ENCODE results near the gene KIF26B. TPM values are rescaled to one million over a fixed set of nuclear protein-coding genes. Genes with fewer than 3 reads are reported as not detected.

KIF26B gene
- total RNA-seq, 1 donor from 2014 or later, result 1.1 TPM

DNA sequence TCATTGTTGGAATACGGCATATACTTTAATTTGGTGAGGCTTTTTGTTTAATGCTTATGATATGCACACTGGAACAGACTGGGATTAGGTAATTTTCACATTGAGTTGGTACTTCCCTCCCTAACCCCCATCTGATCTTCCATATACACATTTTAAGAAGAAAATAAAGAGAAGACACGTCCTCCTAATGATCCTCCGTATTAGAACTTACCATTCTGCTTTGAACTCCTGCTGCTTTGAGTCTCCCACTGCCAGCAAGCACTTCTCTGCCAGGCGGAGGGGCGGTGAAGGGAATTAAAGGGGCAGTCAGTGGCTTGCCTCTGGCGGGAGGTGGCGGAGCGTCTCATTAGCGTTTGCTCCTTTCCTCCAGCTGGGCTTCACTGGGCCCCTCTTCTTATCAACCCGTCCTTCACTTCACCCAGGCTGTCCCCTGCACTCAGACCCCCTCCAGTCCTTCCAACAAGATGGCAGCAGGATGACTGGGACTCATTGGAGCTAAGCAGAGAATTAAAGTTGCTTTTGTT is 433.4 kb downstream of the KIF26B start:
- intact Hi-C loops (cut with DNase I), result no loop called here
- DNase-seq (ENCODE audit: low spot score), result no peak

DNA sequence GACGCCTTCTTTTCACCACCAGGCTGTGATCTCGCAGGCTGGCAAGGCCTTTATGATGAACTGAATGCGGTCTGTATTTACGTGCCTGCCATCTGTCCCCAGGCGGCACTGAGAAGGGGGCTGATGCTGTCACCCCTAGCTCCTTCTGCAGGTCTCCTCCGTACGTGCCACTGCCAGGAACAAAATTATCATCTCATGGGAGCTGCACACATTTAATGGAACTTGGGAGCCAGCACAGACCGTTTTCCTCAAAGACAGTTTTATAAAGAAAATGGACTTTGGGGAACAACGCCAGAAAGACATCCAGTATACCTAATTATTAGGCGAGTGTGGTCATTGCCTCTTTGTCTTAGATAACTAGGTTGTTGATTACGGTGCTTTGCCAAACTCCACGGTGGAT is 434.5 kb downstream of the KIF26B start:
- intact Hi-C loops (cut with DNase I), result no loop called here
- no peak for DNase-seq (ENCODE audit: low spot score)

DNA sequence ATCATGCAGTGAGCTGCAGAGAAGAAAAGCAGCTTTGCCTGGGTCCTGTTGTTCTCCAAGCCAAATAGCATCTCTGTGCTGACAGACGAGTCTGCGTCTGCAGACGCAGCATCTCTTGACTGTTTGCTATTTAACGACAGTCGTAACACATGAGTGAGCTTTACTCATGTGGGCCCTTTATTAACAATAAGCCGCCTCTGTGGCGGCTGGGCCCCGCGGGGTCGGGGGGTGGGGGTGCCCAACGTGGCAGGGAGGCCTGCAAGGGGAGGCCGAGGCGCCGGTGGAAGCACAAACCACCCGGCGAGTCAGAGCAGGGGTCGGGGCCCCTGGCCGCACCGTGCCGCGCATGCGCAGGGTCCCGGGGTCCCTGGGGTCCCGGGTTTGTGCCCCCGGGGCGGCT is 435.1 kb downstream of the KIF26B start:
- DNase-seq (ENCODE audit: low spot score), result no peak
- intact Hi-C loops (cut with DNase I), result no loop called here

DNA sequence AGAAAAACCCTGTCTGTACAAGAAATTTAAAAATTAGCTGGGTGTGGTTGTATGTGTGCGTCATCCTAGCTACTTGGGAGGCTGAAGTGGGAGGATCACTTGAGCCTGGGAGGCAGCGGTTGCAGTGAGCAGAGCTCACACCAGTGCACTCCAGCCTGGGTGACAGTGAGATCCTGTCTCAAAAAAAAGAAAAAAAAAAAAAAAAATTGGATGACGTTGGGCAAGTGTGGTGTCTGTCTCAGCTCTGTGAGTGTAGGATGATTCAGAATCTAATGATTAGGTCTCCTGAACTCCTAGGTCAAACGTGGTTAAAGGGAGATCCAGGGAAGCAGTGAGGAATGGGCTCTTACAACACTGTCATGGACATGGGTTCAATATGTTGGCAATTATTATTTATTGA is 435.9 kb downstream of the KIF26B start:
- DNase-seq (ENCODE audit: low spot score), result no peak
- intact Hi-C loops (cut with DNase I), result no loop called here

DNA sequence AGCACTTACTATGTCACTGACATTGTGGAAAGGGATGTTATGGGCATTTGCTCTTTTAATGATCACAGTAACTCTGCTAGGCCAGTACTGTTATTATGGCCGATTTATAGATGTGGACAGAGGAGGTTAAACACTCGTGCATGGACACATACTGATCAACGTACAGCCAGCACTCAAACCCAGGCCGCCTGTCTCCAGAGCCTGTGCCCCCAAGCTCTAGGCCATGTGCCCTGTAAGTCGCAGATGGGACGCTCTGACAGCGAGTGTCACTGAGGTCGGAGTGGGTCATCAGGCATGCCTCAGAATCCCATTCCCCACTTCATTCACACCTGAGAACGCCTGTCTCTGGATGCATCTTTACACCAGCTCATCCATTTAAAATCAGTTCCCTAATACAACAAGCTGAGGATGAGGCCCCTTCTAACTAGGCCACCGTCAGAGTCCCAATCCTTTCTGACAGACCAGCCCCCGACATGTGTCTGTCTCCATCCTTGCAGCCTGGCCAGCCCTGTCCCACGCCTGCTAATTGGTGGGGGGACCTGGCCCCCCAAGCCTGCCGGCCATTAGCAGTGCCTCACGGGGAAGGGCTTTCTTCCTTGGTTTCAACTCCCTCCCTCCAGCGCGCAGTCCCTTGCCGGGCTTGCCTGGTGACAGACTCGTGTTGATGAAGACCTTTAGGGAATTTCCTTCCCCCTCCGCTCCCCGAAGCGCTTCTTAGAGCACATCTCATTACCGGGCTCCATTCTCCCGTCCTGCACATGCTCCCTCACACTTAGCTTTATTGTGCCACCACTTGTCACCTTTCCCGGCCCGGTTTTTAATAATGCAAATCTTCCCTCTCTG is 436.8 kb downstream of the KIF26B start:
- intact Hi-C loops (cut with DNase I), result no loop called here
- no peak for DNase-seq (ENCODE audit: low spot score)

DNA sequence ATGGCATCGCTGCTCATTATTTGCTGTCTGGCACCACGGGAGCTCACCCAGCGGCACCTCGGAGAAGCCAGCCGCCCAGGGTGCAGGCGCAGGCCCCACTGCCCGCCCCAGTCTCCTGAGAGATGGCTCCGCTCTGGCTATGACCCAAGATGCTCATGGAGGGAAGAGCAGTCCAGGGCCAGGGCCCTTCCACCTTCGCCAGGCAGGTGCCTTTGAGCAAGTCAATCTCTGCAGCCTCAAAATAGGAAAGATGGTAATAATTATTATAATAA is 437.3 kb downstream of the KIF26B start:
- intact Hi-C loops (cut with DNase I), result no loop called here
- DNase-seq (ENCODE audit: low spot score), result no peak

DNA sequence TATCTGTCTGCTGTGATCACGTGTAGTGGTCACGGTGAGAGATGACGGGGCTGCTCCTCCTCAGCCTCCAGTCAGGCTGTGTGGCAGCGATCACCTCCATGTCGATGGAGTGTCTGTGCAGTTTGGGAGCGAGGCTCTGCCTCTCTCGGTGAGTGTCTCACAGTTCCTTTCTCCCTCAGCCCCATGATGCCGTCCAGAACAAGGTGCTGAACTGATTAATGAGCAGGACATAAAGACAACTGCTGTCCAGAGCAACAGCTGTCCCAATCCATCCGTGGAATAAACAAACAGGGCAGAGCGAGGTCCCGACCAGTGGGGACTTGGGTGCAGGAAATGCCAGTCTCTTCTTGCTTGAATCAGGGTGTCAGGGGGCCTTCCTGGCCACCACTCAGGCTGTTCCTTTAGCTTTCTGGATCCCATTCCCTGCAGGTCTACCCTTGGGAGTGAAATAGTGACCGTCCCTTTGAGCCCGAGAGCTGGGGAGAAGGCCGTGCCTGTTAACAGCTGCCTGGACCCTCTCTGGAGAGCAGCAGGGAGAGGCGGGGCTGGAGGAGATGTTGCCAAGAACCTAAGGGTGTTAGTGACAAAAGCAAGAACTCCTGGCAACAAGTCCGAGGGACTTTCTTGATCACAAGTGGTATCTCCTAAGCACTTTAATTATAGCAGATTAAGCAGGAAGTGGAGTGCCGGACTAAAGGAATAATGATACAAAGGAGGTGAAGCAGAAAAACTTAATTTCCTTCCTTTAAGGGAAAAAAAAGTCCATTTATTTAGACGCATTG is 443.9 kb downstream of the KIF26B start:
- DNase-seq (ENCODE audit: low spot score), result no peak

DNA sequence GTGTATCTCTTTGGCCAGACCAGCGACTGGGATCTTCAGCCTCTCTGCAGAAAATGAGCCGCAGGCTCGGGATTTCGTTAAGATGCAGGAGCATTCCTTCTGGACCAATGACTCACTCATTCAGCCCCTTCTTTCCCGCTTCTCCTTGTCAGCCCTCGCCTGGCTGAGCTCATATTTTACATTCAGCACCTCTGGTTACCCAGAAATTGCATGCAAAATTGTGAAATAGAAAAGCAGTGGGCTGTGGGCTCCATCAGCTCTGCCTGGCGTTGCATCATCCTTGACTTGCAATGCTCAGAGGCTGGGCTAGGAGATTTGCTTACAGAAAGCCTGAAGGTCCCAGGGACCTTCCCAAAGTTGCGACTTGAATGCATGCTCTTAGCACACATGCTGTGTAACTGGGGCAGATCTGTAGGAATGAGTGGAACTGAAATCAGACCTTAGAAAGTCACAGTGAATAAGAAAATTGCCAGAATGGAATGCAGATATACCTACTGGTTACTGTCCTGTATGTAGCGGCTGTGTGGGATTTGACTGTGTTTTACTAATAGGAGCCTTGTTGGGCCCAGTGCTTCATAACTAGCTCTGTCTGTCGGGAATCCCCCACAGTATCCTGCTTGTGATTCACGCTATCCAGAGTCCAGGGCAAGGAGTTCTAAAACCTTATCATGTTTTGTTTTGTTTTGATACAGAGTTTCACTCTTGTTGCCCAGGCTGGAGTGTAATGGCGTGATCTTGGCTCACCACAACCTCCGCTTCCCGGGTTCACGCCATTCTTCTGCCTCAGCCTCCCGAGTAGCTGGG is 444.8 kb downstream of the KIF26B start:
- DNase-seq (ENCODE audit: low spot score), result no peak
- intact Hi-C loops (cut with DNase I), result loop anchor here (5.0 kb wide), 1 partner anchor 398 kb away; no protein-coding TSS in a partner anchor

More for the DNA sequence above, 443.9 kb downstream of the KIF26B start:
- intact Hi-C loops (cut with DNase I), result no loop called here

DNA sequence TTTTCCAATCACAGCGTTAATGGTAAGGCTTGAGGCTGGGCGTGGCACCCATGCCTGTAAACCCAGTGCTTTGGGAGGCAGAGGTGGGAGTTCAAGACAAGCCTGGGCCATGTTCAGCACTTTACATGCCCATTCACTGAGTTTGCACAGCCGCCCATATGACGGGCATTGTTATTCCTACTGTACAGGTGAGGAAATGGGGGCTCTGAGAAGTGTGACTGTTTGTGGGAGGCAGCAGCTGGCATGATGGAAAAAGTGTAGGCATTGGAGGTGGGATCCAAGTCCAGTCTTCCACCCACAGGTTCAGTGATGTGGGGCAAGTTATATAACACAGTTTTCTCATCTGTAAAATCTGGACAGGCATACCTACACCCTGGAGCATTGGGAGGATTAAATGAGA is 445.9 kb downstream of the KIF26B start:
- no peak for DNase-seq (ENCODE audit: low spot score)
- intact Hi-C loops (cut with DNase I), result loop anchor here (5.0 kb wide), 1 partner anchor 397 kb away; no protein-coding TSS in a partner anchor

DNA sequence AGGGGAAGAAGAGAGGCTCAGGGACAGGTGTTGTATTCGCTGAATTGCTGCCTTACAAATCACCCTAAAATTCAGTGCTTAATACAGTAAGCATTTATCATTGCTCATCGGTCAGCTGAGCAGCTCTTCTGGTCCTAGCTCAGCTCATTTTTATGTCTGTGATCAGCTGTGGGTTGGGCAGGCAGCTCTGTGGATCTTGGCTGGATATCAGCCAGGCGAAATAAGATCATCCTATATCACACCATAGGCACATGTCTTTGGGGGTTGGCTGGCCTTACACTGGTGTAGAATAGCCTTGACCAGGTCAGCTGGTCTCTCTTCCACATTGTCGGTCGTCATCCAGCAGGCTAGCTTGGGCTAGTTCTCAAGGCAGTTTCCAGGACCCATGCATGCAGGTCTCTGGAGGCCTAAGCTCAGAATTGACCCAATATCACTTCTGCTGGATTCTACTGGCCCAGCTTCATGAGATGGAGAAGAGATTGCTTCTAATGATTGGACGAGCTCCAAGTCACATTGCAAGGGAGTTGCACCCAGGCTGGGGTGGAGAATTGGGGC is 448.6 kb downstream of the KIF26B start:
- intact Hi-C loops (cut with DNase I), result loop anchor here (5.0 kb wide), 1 partner anchor 394 kb away; no protein-coding TSS in a partner anchor
- no peak for DNase-seq (ENCODE audit: low spot score)

DNA sequence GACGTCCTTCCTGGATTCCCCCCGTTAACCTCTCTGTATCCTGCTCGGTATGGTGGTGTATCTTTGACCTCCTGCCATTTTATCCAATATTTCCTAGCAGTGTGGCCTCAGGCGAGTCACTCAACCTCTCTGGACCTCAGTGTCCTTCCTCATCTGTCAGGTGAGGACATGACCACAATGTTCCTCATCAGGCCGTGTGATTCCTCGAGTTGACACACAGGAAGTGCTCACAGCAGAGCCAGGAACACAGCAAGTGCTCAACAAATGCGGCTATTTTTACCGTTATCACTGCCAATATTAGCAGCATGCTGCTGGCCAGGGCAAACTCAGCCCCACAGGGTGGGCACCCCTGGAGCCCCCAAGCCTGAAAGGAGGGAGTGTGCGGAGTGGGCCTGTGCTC is 450.2 kb downstream of the KIF26B start:
- DNase-seq (ENCODE audit: low spot score), result no peak
- intact Hi-C loops (cut with DNase I), result loop anchor here (5.0 kb wide), 1 partner anchor 392 kb away; no protein-coding TSS in a partner anchor

DNA sequence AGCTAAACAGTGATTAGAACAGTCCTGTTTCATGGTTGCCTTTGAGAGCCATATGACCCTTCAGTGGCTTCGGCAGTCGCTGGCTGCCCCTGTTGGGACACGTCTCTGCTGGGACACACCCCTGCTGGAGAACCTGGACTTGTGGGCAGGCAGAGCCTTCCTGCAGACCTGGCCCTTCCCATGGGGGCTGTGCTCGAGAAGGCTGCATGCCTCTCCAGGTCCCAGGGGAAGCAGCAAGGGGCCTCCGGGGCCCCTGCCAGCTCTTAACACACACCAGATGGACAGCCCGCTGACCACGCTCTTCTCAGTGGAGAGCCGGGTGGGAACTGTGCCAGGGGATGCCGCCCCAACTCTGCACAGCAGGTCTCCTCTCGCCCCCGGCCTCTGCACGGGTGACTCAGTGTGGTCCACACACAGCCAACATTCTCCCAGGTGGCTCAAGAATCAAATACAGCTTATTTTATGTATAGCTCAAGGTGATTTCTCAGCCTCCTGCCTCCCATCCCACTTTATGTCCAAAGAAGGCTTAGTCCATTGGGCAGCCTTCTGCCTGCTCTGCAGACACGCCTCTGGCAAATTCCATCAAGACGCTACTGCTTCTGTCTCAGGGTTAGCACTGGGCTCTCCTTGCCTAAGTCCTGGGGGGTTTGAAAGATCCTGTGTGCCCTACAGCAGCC is 450.8 kb downstream of the KIF26B start:
- intact Hi-C loops (cut with DNase I), result no loop called here
- DNase-seq (ENCODE audit: low spot score), result no peak

DNA sequence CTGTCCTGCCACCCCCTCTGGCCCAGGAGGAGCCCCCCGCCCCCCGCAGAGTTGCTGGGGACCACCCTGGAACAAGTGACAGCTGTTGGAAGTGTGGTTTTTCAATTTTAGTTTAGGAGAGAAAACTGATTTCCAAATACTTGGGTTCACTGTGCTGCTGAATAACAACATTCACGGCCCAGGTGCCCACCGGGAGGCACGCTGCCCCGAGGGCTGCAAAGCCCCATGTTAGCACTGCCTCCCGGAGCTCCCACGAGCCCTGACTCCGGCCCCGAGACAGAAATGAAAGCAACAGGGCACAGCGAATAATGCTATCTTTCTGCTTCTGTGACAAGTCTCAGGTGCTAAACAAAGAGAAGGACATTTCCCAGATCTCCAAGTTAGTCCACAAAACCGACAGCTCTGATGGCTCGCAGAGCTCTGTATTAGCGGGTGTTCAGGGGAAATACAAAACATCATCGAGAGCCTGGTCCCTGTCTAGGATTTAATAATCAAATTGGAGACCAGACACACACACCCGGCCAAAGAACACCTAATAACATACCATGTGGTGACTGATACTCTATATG is 451.5 kb downstream of the KIF26B start:
- DNase-seq (ENCODE audit: low spot score), result no peak
- intact Hi-C loops (cut with DNase I), result no loop called here

DNA sequence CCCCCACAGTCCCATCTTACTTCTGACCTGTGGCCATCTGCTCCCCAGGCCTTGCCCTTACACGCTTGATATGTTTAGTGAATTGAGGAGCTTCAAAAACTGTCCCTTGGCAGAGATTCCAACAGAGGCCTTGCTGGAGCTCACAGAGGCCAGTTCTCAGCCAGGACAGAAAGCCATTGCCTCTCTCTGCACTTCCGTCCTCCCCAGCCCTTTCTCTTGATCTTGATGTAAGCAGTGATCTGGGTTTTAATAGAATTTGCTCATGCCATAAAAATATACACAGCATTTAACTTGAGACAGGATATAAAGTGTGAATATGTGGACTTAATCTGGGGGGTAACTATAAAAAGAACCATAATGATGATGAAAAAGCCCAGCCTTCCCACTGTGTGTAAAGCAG is 453.5 kb downstream of the KIF26B start:
- intact Hi-C loops (cut with DNase I), result no loop called here
- no peak for DNase-seq (ENCODE audit: low spot score)

DNA sequence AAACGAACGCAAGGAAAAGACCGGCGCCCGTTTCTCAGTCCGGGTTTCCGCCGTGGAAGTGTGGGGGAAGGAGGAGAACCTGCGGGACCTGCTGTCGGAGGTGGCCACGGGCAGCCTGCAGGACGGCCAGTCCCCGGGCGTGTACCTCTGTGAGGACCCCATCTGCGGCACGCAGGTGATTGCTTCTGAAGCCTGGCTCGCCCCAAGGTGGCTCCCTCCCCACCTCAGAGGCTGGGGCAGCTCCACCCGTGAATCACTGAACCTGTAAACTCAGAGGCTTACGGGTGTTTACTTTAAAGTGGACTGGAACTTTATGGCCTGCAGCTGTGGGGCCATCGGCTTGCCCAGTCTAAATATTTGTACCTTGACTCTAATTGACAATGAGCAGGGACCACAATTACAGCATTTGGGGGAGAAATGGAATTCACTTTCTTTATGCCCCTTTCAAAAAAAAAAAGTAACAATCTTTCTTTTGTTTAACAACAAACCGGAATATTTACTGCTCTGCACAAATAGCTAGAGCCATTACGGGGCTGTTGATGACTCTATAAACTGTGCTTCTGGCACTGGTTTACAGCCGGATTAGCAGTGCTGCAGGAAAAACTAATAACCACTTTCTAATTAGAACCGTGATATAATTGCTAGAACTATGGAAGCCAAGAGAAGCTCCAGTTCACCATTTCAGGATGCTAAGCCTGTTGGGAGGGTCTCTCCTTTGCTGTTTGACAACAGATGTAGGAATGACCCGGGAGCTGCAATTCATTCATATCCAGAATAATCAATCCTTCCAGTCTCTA is 454.8 kb downstream of the KIF26B start:
- intact Hi-C loops (cut with DNase I), result no loop called here
- no peak for DNase-seq (ENCODE audit: low spot score)

DNA sequence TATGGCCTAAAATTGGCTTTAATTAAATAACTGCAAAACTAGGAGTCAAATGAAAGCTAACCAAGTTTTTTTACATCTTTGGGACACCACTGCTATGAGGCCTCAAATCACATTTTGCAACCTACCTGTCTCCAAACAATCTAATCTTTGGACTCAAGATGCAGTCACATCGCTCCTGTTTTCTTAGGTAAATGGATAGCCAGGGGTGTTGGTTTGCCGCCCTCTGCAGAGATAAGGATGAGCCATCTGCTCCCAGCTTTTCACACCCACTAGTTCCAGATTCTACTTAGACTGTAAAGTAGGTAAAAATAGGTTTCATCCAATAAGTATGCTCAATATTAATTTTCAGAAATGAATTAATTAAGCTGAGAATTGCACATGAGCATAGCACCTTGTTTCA is 456.5 kb downstream of the KIF26B start:
- DNase-seq (ENCODE audit: low spot score), result no peak
- intact Hi-C loops (cut with DNase I), result no loop called here

DNA sequence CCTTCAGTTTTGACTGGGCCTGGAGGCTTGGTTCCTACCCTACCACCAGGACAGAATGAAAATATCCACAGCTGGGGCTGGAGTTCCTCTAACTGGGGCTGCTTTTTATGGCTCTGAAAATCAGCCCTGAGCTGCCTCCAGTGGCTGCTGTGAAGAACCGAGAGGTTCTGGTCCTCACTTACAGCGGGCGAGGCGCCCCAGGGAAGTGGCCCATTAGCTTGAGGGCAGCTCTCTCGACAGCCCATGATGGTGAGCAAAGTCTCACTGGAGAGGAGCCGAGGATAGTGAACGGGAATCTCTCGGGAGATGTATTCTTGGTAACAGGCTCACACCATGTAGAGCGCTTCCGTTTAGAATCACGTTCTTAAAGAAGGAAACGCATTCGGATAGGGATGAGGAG is 459.7 kb downstream of the KIF26B start:
- no peak for DNase-seq (ENCODE audit: low spot score)
- intact Hi-C loops (cut with DNase I), result no loop called here

DNA sequence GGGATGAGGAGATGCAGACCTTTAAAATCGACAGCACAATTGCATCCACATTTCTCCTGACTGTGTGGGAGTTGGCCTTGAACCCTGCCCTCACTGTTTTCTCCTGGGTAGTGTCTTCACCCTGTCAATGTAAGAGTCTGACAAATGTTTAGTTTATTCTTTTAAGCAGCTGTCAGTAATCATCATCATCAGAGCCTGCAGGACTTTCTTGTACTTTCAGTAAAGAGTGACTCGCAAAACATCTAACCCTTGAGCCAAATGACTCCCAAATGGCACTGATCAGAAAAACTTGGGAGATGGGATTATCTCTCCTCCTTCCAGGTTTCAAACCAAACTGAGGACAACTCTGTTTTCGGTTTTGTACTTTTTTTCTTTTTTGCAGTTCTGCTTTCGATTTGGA is 460.2 kb downstream of the KIF26B start:
- DNase-seq (ENCODE audit: low spot score), result no peak

More for the DNA sequence above, 460.2 kb downstream of the KIF26B start:
- intact Hi-C loops (cut with DNase I), result no loop called here

All from cardiac septum (tissue), 1 donor.